ENCODE measurements around the gene SPTLC2.

- no peak for TF ChIP-seq CTCF (IDR thresholded peaks at IDR 0.05; ENCODE audit: insufficient read depth, low read length)
- TF ChIP-seq POLR2AphosphoS5 (IDR thresholded peaks at IDR 0.05; ENCODE audit: low read depth) = no peak
- no peak for TF ChIP-seq REST (IDR thresholded peaks at IDR 0.05; ENCODE audit: insufficient replicate concordance, low read depth)
These were observed 51.0 kb downstream of the SPTLC2 start for GRCh38 chr14:77565289-77565993.

Measured in HL-60 (cell line).